Uterus (tissue), 4 donors: ENCODE measurements around the gene SHROOM3. TPM values are rescaled to one million over a fixed set of nuclear protein-coding genes. Genes with fewer than 3 reads are reported as not detected.

ENCODE experiments used
- DNase-seq, 2 donors: peaks; one replicate each; pipeline ENCODE4 v3.0.0-alpha.2; 2019 to 2020
- H3K27ac ChIP-seq, 2 donors: fragments of 200-600 bp; sonication (generic); 1 replicate in 1 of 2; 2 replicates in 1 of 2; pipeline ENCODE4 v1.5.1; 2016 to 2018
- H3K27me3 ChIP-seq, 2 donors: fragments of 200-600 bp; sonication (generic); one replicate each; pipeline ENCODE4 v1.5.1; 2018 to 2019; ENCODE audit warnings: control low read depth in 1 of 2
- H3K36me3 ChIP-seq, 2 donors: fragments of 200-600 bp; sonication (generic); one replicate each; pipeline ENCODE4 v1.5.1; 2019; ENCODE audit warnings: control low read depth in 1 of 2
- H3K4me1 ChIP-seq, 2 donors: fragments of 200-600 bp; sonication (generic); one replicate each; pipeline ENCODE4 v1.5.1; 2018 to 2019; ENCODE audit warnings: control low read depth in 1 of 2
- H3K4me3 ChIP-seq, 2 donors: fragments of 200-600 bp; sonication (generic); 1 replicate in 1 of 2; 2 replicates in 1 of 2; pipeline ENCODE4 v1.5.1; 2018 to 2019; ENCODE audit warnings: mild to moderate bottlenecking in 1 of 2
- H3K9me3 ChIP-seq, 2 donors: fragments of 200-600 bp; sonication (generic); one replicate each; pipeline ENCODE4 v1.5.1; 2019; ENCODE audit warnings: control low read depth in 1 of 2
- CTCF ChIP-seq, 4 experiments: fragments of 200-600 bp in 2 of 4; fragments of 450-650 bp in 2 of 4; sonication (generic) in 2 of 4; IDR thresholded peaks; one replicate each; pipeline ENCODE4 v1.5.1; 2016 to 2019; ENCODE audit warnings: antibody characterized with exemption in 4 of 4, mild to moderate bottlenecking in 2 of 4, moderate library complexity in 1 of 4
- POLR2A ChIP-seq, 2 donors: fragments of 450-650 bp; IDR thresholded peaks; one replicate each; pipeline ENCODE4 v1.6.1; 2016; ENCODE audit warnings: antibody characterized with exemption in 2 of 2, mild to moderate bottlenecking in 1 of 2, moderate library complexity in 1 of 2
- intact Hi-C: fragments of 100-400 bp; cut with DNase I; formaldehyde crosslinking; loops from one replicate; pipeline ENCODE4 v1.15.1; 2023; ENCODE audit warnings: low total_unique reads
- total RNA-seq, 4 donors: library from RNA; depleted of rRNA in 3 of 4; stranded (reverse); fragments of >200 nt in 3 of 4; gene quantifications; one replicate each; pipeline versions ENCODE4 v1.1.0 to v1.2.4, GENCODE V29; 2014 to 2023
- donor health status: DM: yes; HTN: yes; CAD: no.

SHROOM3 gene
- total RNA-seq: 10 to 100 TPM in 1 of 4 donors, 1 to 10 TPM in 3; 1.5 to 24.1 (median 3.4) TPM

- peak within 1 kb of the TSS; percentile 5 to 26 for H3K4me3 ChIP-seq
- no peaks in the 10 kb centered on the region for H3K36me3 ChIP-seq
- no peaks in the 10 kb centered on the region for H3K27me3 ChIP-seq
- H3K27ac ChIP-seq: no peak within 1 kb of the TSS
- H3K4me1 ChIP-seq: no peaks in the 10 kb centered on the region
- no peak for TF ChIP-seq CTCF (IDR thresholded peaks at IDR 0.05)
- TF ChIP-seq POLR2A (IDR thresholded peaks at IDR 0.05): no peak
- no peak for DNase-seq
- intact Hi-C loops: no loop called here
- no peaks in the 10 kb centered on the region for H3K9me3 ChIP-seq
These were observed at the start of gene SHROOM3 for GRCh38 chr4:76434901-76435527. Gene SHROOM3 (plus strand): TSS chr4:76435229. CDS start chr4:76436053, 824 bp downstream.

- no peaks in the 10 kb centered on the region for H3K9me3 ChIP-seq
- H3K27me3 ChIP-seq: no peaks in the 10 kb centered on the region
- intact Hi-C loops: no loop called here
These were observed 49.1 kb upstream of the SHROOM3 start for GRCh38 chr4:76385974-76386373.

GRCh38 chr4:76386566-76387305 is 48.3 kb upstream of the SHROOM3 start:
- intact Hi-C loops: no loop called here
- no peak for DNase-seq
- Histone ChIP-seq H3K9me3 (no peaks in the 10 kb centered on the region), H3K36me3 (no peaks in the 10 kb centered on the region), H3K27ac (no peak overlapping the region), H3K4me1 (no peaks in the 10 kb centered on the region), H3K27me3 (no peaks in the 10 kb centered on the region), H3K4me3 (no peak overlapping the region)
- no peak for TF ChIP-seq CTCF (IDR thresholded peaks at IDR 0.05)
- TF ChIP-seq POLR2A (IDR thresholded peaks at IDR 0.05): no peak

More at GRCh38 chr4:76385974-76386373, 49.1 kb upstream of the SHROOM3 start:
- TF ChIP-seq POLR2A (IDR thresholded peaks at IDR 0.05) (no peak), CTCF (IDR thresholded peaks at IDR 0.05) (no peak)
- no peak overlapping the region for H3K27ac ChIP-seq
- DNase-seq: no peak
- H3K4me3 ChIP-seq: no peak overlapping the region
- no peaks in the 10 kb centered on the region for H3K4me1 ChIP-seq
- H3K36me3 ChIP-seq: no peaks in the 10 kb centered on the region

- Histone ChIP-seq H3K27me3 (no peaks in the 10 kb centered on the region), H3K27ac (no peak overlapping the region), H3K36me3 (no peaks in the 10 kb centered on the region), H3K4me1 (no peaks in the 10 kb centered on the region), H3K9me3 (no peaks in the 10 kb centered on the region), H3K4me3 (no peak overlapping the region)
- intact Hi-C loops: no loop called here
- DNase-seq: no peak
- TF ChIP-seq CTCF (IDR thresholded peaks at IDR 0.05) (no peak), POLR2A (IDR thresholded peaks at IDR 0.05) (no peak)
These were observed 46.7 kb upstream of the SHROOM3 start for GRCh38 chr4:76388160-76388908.

- Histone ChIP-seq H3K4me3 (no peak overlapping the region), H3K27ac (no peak overlapping the region), H3K27me3 (no peaks in the 10 kb centered on the region), H3K4me1 (no peaks in the 10 kb centered on the region), H3K9me3 (no peaks in the 10 kb centered on the region), H3K36me3 (no peaks in the 10 kb centered on the region)
- intact Hi-C loops: no loop called here
- no peak for TF ChIP-seq CTCF (IDR thresholded peaks at IDR 0.05)
- TF ChIP-seq POLR2A (IDR thresholded peaks at IDR 0.05): no peak
- DNase-seq: no peak
These were observed 33.4 kb upstream of the SHROOM3 start for GRCh38 chr4:76401654-76402053.
